ENCODE data around the gene CPNE6.

The CPNE6 gene

DNA sequence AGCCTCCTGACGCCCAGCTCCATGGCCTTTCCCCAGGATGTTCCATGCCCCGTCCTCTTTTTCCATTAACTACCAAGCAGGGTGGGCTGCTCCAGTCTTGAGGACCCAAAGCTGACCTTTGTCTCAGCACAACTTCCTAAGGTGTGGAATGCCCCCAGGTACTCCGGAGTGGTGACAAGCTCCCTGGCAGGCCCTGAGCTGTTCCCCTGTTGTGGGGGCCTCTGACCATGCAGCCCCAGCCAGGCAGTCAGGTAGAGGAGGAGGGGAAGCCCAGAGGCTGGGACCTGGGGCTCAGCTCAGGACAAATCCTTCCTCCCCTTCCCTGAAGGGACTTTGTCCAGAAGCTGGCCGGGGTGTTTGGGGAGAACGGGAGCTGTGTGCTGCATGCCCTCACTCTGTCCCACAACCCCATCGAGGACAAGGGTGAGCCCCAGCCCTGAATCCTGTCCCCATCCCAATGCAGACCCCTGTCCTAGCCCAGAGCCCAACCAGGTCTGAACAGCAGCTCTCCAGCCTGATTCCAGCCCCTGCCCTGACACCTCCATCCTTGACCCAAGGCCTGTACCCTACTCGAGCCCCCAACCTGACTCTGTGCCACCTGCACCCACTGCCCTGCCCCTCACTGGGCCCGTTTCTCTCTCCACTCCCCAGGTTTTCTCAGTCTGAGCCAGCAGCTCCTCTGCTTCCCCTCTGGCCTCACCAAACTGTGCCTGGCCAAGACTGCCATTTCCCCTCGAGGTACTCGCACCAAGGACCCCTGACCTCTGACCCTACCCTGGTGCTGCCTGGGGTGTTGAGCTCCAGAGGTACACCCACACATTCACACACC is 15.2 kb upstream of the CPNE6 start:
- no peak for DNase-seq

GRCh38 chr14:24056800-24057184 is 14.6 kb upstream of the CPNE6 start:
- no peak for DNase-seq

DNA sequence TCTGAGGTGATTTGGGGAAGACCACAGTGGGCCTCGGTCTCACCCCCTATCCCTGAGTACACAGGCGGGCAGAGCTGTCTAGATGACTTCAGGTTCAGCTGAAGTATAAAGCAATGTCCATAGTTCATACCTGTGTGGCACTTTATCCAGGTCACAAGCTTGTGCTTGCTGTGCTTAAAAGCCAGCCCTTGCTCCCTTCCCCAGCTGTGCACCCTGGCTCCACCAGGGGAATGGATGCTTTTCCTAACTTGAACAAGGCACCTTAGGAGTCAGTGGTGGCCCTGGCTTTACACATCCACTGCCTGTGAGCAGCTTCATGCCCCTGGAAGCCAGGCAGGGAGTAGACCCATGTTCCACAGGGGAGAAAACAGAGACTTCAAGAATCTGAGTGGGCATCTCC is 14.1 kb upstream of the CPNE6 start:
- no peak for DNase-seq

DNA sequence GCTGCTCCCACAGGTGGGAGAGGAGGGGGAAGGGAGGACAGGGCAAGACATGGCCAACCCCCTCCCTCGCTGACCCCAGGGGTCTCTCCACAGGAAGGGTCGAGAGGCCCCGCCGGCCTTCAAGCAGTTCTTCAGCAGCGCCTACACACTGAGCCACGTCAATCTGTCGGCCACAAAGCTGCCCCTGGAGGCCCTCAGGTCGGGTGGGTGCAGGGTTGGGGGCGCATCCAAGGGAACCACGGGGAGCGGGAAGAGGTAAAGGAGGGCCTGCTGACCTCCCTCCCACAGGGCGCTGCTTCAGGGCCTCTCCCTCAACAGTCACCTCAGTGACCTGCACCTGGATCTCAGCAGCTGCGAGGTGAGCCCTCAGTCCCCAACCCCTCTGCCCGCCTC is 13.5 kb upstream of the CPNE6 start:
- DNase-seq, result no peak

DNA sequence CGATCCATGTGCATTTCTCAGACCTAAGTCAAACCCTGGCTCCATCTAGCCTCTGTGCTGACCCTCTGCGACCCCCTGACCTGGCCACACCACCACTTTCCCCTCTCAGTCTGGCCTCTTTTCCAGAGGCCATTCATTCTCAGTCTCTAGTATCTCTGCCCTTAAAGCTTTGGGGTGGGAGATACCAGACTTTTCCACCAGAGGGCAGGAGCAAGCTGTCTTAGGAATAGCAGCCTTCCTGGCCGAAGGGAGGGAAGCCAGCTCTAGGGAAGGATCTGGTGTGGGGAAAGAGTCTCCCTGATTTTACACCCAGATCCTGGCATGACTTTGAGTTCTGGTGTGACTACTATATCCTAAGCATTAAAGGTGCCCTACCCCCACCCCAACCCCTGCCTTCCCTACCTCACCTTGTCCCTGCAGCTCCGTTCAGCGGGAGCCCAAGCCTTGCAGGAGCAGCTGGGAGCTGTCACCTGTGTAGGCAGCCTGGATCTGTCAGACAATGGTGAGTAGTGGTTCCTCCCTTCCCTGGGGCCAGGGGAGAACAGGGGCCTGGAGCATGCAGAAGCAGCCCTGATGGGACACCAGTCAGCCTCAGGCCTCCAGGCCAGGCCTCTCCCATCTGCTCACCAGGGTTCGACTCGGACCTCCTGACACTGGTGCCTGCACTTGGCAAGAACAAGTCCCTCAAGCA is 13.0 kb upstream of the CPNE6 start:
- peak; percentile 10 for DNase-seq

DNA sequence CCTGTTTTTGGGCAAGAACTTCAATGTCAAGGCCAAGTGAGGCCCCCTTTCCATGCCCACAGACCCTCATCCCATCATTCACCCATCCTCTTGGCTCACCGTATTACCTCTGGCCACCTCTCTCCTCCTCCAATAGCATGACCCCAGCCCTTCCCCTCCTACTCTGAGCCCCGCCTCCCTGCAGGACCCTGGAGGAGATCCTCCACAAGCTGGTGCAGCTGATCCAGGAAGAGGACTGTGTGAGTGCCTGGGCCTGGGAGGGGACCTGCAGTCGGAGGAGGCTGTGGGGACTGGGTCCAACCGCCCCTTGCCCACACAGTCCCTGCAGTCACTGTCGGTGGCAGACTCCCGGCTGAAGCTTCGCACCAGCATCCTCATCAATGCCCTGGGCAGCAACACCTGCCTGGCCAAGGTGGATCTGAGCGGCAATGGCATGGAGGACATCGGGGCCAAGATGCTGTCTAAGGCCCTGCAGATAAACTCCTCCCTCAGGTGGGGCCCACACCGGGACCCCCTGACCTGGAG is 12.3 kb upstream of the CPNE6 start:
- DNase-seq, result no peak

GRCh38 chr14:24059841-24060388 is 11.4 kb upstream of the CPNE6 start:
- DNase-seq, result no peak

DNA sequence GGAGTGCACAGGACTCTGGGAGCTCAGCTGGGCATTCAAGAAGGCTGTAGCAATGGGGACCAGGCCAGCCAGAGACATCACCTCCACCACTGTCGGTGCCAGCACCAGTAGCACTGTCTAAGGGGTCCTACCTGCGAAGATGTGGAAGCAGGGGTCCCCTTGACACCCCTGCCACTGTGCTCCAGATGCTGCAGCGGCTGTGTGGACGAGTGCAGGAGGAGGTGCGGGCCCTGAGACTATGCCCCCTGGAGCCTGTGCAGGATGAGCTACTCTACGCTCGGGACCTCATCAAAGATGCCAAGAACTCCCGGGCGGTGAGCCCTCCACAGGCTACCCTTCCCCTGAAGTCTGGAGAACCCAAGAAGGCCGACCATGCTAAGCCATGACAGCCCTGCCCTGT is 10.9 kb upstream of the CPNE6 start:
- DNase-seq, result no peak

DNA sequence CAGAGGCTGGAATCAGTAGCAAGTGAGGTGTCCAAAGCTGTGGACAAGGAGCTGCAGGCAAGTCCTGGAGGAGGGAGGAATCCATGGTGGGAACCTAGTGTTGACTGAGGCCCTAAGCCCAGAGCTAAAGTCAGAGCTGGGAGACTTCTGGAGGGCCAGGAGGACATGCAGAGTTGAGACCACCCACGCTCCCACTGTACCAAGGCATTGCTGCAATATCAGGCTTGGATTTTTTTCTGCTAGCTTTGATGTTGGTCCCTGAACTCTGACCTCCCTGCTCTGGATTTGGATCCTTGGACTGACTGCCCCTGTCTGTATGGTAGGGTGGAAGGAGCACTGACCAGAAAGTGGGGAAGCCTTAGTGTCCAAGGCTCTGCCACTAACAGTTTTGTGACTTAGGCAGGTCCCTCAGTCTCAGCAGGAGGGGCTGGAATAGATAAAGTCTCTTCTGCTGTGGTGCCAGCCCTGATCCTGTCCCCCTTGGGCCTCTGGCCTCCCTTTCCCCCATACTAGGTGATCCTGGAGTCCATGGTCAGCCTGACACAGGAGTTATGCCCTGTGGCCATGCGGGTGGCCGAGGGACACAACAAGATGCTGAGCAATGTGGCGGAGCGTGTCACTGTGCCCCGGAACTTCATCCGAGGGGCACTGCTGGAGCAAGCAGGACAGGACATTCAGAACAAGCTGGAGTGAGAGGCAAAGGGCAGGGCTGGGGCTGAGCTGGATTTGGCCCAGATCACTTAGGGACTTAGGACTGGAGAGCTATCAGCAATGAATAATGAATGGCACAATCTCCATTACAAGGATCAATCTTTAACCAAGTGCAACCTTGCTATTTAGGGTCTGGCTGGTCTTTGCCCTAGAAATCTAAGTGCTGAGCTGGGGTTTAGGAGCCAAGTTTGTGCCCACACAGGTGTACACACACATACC is 10.1 kb upstream of the CPNE6 start:
- DNase-seq, result no peak

- no peak for DNase-seq
Measured at GRCh38 chr14:24062216-24062980, 9.0 kb upstream of the CPNE6 start.

DNA sequence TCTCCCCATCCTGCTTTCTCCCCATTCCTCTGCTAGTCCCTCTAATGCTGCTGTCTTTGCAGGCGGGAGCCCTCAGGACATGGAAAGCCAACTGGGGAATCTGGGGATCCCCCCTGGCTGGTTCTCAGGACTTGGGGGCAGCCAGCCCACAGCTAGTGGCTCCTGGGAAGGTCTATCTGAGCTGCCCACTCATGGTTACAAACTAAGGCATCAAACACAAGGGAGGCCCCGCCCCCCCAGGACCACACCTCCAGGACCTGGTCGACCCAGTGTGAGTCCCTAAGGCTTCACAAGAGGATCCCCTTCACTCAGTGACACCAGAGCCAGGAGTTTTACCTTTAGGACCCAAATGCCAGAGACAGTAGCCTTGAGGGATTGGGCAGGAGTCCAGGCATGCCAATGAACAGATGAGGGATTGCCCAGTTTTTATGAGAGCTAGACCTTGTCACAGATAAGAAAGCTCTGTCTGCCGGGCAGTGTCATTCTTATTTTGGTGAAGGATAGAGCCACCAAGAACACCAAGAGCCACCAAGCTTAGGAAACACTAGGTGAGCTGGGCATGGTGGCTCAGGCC is 8.0 kb upstream of the CPNE6 start:
- no peak for DNase-seq

GRCh38 chr14:24064091-24064795 is 7.1 kb upstream of the CPNE6 start:
- DNase-seq, result no peak

DNA sequence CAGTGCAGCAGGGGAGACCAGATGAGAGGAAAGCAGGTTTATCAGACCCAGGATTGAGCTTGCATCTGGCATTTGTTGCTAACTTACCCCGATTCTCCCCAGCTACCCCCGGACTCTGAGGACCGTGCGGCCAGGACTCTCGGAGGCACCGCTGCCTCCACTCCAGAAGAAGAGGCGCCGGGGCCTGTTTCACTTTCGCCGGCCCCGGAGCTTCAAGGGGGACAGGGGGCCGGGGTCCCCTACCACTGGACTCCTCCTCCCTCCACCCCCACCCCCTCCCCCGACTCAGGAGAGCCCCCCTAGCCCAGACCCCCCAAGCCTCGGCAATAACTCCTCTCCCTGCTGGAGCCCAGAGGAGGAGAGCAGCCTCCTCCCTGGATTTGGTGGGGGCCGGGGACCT is 6.5 kb upstream of the CPNE6 start:
- DNase-seq, result no peak

- DNase-seq, result no peak
Measured at GRCh38 chr14:24065408-24065807, 6.0 kb upstream of the CPNE6 start.

DNA sequence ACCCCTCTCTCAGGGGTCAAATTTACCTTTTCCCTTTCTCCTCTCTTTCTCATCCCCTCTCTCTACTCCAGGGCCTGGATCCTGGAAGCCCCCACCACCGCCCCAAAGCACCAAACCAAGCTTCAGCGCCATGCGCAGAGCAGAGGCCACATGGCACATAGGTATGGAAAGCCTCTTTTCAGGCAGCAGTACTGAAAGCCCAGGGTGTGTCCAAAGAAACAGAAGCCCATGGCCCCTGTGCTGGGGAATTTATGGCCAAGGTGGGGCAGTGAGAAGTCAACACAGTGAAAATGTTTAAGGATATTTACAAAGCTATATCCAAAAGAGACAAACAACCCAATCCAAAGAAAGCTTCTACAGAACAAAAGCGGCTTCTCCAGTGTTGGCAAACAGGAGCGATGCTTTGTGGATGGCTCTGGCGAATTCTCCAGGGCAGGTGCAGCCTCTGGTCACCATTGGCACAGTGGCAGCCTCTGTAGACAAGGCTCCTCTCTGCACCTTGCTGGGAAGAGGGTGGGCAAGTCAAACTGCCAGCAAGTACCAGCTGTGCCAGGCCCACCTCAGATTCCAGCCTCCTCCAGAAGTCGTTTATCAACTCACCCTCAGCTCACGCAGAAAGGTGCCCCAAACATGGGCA is 4.7 kb upstream of the CPNE6 start:
- no peak for DNase-seq

DNA sequence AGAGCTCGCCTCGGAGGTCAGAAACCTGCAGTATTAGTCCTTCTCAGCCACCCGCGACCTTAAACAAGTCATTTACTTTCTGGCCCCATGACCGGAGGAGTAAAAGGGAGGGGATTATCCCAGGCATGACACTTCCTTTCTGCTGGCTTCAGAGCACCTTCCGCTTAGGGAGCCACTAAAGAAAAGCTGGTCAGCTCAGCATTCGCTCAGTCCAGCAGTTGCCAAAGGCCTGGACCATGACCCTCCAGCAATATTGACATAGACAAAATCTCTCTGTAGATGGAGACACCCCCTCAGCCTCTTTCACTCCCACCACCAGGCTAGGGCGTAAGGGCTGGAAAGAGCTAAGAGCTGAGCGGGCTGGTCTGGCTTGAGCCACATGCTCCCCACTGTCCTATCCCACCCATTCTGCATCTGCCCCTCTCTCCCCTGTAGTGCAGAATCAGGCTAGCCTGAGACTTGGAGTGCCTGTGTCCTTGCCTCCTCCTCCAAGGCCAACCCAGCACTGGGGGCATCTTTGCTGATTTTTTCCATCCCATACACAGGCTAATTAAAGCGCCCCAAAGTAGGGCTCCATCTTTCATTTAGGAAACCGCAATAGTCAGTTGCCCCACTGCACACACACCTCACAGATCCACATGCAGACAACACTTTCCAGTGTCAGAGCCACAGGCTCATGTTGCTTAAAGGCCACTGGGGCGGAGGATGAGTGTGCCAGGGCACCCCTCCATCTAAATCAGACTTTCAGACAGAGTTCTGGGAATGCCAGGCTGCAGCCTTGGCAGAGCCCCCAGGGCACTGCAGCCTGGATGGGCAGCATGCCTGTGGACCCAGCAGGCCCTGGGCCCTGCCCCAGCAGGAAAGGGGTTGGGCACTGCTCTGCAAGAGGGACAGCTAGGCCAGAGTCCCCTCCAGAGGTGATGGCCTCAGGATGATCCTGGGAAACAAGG is 4.0 kb upstream of the CPNE6 start:
- no peak for DNase-seq

DNA sequence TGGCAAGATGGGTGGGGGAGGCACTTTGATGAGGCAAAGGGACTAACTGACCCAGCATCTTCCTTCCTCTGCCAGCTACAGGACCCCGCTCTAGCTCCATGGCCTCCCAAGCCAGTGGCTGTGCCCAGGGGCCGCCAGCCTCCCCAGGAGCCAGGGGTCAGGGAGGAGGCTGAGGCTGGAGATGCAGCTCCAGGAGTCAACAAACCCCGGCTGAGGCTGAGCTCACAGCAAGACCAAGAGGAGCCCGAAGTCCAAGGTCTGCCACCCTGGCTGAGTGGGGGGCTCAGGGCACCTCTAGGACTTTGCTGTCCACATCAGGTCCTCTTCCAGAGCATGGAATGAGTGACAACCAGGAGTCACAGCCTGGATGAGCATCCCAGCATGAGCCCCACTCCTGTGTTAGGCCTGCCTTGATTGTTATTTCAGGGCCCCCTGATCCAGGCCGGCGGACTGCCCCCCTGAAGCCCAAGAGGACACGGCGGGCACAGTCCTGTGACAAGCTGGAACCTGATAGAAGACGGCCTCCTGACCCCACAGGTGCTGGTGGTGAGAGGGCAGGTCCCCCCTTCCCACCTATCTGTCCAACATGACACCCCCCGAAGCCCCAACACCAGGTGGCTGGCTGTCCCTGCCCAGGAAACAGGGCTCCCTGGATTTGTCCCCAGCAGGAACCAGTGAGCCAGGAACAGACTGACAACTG is 2.5 kb upstream of the CPNE6 start:
- no peak for DNase-seq

DNA sequence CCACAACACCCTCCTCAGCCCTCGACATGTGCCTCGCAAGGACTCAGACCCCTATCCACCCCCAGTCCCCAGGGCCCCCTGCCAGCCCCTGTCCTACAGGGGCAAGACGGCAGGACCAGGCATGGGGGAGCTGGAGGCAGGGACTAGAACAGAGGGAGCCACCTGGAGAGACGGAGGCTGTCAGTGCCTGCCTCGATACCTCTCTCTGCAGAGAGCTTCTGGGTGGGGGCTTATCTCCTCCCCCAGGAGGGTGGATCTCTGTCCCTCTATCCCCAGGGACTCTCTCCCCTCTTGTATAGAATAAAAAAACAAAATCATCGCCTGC is 2.0 kb upstream of the CPNE6 start:
- no peak for DNase-seq

Data from GDM1 (cell line).